ENCODE data around the gene ARHGAP21.

The ARHGAP21 gene

DNA sequence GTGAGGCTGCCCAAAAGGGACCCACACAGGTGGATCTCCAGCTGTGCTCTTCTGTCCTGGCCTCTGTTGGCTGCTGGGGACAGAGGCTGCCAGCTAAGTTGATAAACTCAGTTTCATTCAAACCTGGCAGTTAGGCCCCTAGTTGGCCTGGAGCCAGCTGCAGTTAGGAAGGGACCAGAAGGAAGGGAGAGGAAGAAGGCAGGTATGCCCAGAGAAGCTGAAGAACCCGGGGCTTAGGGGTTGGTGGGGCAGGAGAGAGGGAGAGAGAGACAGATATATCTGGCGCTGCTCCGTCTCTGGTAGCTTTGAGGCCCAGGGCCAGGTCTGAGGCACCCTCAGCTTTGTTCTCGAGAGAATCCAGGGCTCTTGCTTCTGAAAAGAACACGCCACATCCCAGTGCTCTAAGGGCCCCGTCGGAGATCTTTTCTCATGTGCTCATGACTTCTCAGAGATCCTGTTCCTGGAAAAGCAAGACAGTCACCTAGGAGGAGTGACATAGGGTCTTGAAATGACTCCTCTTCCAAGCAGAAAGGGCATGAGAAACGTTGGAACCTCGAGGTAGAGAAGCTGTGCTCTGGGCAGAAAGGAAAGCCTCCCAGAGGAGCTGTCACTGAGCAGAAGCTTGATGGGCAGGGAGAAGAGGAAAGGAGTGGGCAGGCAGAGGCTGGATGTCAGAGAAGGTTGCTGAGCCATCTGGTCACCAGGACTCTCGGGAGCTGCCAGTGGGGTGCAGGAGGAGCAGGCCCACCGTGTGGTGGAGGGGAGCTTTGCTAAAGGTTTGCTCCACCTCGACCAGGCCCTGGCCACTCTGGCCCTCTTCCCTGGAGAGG lies 153.6 kb downstream of the ARHGAP21 start:
- in situ Hi-C loops (cut with HindIII; ENCODE audit: low sequenced_read_pairs): no loop called here
- TF ChIP-seq, protein P1, sequence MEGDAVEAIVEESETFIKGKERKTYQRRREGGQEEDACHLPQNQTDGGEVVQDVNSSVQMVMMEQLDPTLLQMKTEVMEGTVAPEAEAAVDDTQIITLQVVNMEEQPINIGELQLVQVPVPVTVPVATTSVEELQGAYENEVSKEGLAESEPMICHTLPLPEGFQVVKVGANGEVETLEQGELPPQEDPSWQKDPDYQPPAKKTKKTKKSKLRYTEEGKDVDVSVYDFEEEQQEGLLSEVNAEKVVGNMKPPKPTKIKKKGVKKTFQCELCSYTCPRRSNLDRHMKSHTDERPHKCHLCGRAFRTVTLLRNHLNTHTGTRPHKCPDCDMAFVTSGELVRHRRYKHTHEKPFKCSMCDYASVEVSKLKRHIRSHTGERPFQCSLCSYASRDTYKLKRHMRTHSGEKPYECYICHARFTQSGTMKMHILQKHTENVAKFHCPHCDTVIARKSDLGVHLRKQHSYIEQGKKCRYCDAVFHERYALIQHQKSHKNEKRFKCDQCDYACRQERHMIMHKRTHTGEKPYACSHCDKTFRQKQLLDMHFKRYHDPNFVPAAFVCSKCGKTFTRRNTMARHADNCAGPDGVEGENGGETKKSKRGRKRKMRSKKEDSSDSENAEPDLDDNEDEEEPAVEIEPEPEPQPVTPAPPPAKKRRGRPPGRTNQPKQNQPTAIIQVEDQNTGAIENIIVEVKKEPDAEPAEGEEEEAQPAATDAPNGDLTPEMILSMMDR (IDR thresholded peaks at IDR 0.05; ENCODE audit: low read depth, low read length, missing control alignments): no peak

DNA sequence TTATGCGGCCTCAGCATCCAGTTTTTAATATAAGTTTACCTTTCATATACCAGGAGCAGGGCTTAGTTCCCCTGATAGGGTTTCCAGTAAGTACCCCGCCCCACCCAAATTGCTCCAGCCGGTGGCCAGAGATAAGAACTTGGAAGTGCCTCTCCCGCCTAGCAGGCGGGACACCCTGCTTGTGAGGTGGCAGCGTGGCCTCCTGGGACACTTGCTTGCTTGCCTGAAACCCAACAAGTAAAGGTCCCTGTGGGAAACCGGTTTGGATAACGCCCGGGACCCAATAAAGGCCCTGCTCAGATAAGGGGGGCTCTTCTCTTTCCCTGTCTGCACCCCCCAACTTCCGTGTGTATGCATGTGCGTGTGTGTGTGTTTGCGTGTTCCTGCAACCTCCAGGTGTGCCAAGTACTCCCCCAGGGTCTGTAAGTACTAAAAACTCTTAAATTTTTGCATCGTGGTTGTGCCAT lies 154.3 kb downstream of the ARHGAP21 start:
- TF ChIP-seq, protein P1 (IDR thresholded peaks at IDR 0.05; ENCODE audit: low read depth, low read length, missing control alignments): no peak
- DNase-seq (ENCODE audit: low read depth): no peak
- in situ Hi-C loops (cut with HindIII; ENCODE audit: low sequenced_read_pairs): no loop called here
- H3K4me3 ChIP-seq (ENCODE audit: low read depth, low read length): no peak overlapping the region

More for the DNA sequence above, 153.6 kb downstream of the ARHGAP21 start:
- H3K4me3 ChIP-seq (ENCODE audit: low read depth, low read length): no peak overlapping the region
- no peak for DNase-seq (ENCODE audit: low read depth)

DNA sequence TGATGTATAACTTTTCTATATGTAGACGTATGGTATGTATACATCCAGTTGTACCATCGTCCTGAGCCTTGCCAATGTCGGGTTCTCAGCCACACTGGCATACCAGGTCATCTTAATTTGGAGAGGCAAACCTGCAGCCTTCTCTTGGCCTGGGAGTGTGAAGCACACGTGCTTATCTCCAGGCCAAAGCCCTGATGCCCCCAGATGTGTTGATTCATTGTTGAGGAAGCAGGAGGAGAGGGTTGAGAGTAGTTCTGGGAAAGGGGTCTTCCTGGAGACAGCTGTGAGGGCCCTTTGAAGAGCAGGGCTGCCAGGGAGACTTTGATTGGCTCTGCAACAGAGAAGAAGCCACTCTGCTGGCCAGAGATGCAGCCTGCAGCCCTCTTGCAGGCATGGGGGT lies 155.6 kb downstream of the ARHGAP21 start:
- TF ChIP-seq, protein P1 (IDR thresholded peaks at IDR 0.05; ENCODE audit: low read depth, low read length, missing control alignments): no peak
- in situ Hi-C loops (cut with HindIII; ENCODE audit: low sequenced_read_pairs): no loop called here

DNA sequence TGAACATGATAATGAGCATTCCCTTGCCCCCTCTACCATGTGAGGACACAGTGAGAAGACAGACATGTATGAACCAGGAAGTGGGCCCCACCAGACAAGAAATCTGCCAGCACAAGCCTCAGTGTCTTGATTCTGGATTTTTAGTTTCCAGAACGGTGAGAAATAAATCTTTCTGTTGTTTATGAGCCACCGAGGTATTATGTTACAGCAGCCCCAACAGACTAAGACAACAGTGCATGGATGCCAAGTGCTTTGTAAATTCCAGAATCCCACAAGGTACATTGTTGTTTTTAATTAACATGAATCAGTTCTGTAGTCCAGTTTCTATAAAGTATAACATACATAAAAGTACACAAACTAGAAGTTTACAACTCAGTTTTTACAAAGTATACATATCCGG lies 162.2 kb downstream of the ARHGAP21 start:
- in situ Hi-C loops (cut with HindIII; ENCODE audit: low sequenced_read_pairs): no loop called here
- no peak for DNase-seq (ENCODE audit: low read depth)
- no peak overlapping the region for H3K4me3 ChIP-seq (ENCODE audit: low read depth, low read length)
- TF ChIP-seq, protein P1 (IDR thresholded peaks at IDR 0.05; ENCODE audit: low read depth, low read length, missing control alignments): no peak

More for the DNA sequence above, 155.6 kb downstream of the ARHGAP21 start:
- DNase-seq (ENCODE audit: low read depth): no peak
- H3K4me3 ChIP-seq (ENCODE audit: low read depth, low read length): no peak overlapping the region

DNA sequence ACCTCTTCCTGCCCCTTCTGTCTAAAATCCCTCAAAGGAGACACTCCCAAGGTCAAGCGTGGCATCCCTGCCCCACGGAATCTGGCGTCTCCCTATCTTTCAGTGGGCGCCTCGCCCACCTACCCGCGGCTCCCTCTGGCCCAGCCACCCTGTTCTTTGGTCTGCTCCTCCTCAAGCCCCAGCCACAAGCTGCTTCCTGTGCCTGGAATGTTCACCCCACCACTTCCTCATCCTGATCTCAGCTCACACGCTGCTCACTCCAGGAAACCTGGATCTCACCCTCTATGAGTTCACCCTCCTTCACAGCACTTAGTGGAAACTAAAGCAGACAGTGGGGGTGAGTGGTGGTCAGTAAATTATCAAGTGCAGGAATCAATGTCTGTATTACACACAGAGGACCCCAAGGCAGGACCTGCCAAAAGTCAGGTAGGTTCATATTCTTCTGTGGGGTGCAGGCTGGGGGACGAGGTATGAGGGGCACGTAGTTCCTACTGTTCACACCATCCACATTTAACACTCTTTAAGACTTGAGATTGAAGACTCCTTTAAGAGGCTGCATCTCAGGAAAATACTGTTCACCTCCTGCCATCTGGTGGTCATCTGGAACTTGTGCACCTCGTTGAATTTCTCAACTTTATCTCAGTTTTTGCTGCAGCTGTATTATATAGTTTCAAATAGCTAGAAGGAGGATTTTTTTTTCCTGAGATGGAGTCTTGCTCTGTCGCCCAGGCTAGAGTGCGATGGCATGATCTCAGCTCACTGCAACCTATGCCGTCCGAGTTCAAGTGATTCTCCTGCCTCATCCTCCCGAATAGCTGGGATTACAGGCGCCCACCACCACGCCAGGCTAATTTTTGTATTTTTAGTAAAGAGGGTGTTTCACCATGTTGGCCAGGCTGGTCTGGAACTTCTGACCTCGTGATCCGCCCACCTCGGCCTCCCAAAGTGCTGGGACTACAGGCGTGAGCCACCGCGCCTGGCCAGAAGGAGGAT lies 166.6 kb downstream of the ARHGAP21 start:
- in situ Hi-C loops (cut with HindIII; ENCODE audit: low sequenced_read_pairs): no loop called here
- TF ChIP-seq, protein P1 (IDR thresholded peaks at IDR 0.05; ENCODE audit: low read depth, low read length, missing control alignments): peak; percentile 72
- DNase-seq (ENCODE audit: low read depth): peak; percentile 74
- H3K4me3 ChIP-seq (ENCODE audit: low read depth, low read length): no peak overlapping the region

DNA sequence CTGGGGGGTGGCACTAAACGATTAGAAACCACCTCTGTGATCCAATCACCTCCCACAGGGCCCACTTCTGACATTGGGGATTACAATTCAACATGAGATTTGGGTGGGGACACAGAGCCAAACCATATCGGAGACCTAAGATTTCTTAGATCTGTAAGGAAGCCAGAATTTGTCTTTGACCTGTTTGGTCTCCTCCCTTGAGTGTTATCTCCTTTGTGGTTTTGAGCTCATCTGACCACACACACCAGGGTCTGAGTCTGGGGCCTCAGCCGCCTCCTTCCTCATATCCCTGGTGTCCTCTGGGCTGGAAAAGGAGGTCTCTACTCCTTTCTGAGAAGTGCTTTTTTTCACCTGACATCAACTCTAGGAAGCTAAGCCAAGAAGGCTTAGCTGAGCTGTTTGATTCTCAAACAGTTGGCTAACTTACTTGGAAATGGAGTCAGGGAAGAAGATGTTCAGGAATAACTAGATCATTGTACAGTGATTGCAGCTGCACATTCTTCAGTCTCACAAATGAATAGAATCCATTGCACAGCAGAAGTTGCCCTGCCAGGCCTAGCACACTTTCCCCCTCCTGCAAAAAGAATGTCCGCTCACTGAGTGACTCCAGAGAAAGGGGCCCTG lies 167.4 kb downstream of the ARHGAP21 start:
- no peak overlapping the region for H3K4me3 ChIP-seq (ENCODE audit: low read depth, low read length)
- TF ChIP-seq, protein P1 (IDR thresholded peaks at IDR 0.05; ENCODE audit: low read depth, low read length, missing control alignments): no peak
- no peak for DNase-seq (ENCODE audit: low read depth)
- in situ Hi-C loops (cut with HindIII; ENCODE audit: low sequenced_read_pairs): no loop called here

Measured in astrocyte of the cerebellum (primary cell).